ENCODE data around the gene SNX8. TPM values are rescaled to one million over a fixed set of nuclear protein-coding genes. Genes with fewer than 3 reads are reported as not detected.
"Not testable (repeated sequence)": the region's sequence is repeated elsewhere in the genome, so short reads cannot be mapped to it uniquely, and the experiment has no call there.

The SNX8 gene
- total RNA-seq, 1 experiment from 2014 or later: 139 TPM

DNA sequence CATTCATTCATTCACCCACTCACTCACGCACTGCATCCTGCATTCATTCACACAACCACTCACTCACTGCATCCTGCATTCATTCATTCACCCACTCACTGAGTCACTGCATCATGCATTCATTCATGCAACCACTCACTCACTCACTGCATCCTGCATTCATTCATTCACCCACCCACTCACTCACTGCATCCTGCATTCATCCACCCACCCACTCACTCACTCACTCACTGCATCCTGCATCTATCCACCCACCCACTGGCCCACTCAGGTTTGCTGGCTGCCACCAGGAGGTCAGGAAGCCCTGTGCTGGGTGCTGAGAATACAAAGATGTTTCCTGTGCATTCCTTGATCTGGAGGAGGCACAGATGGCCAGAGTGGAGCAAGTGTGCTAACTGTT lies 2.3 kb upstream of the SNX8 start:
- intact Hi-C loops (cut with micrococcal nuclease; ENCODE audit: unreplicated experiment): no loop called here

DNA sequence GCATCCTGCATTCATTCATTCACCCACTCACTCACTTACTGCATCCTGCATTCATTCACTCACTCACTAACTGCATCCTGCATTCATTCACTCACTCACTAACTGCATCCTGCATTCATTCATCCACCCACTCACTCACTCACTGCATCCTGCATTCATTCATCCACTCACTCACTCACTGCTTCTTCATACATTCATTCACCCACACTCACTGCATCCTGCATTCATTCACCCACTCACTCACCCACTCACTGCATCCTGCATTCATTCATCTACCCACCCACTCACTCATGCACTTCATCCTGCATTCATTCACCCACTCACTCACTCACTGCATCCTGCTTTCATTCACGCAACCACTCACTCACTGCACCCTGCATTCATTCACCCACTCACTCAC lies 1.5 kb upstream of the SNX8 start:
- no peak for DNase-seq (ENCODE audit: low read depth, low spot score)
- peaks cover 6% of the 10 kb centered on the region; the same call in 1 of the 2 replicates for H3K4me1 ChIP-seq (ENCODE audit: control insufficient read depth, insufficient read depth, low read length)
- ATAC-seq: no peak
- in situ Hi-C loops (cut with HindIII; ENCODE audit: low pct_unique_long_range_greater_than_20kb, low sequenced_read_pairs): no loop called here
- ChIA-PET CTCF (no interaction called here), POLR2A (no interaction called here)
- H3K36me3 ChIP-seq (ENCODE audit: control insufficient read depth, insufficient read depth, low read length): no peaks in the 10 kb centered on the region
- no peaks in the 10 kb centered on the region for H3K27me3 ChIP-seq (ENCODE audit: control insufficient read depth, insufficient read depth, low read length)
- no peak for TF ChIP-seq POLR2AphosphoS5 (IDR thresholded peaks at IDR 0.05; ENCODE audit: low read depth, low read length)
- no peak for TF ChIP-seq SIN3A (IDR thresholded peaks at IDR 0.05; ENCODE audit: borderline replicate concordance, insufficient read depth, low read depth, low read length)
- TF ChIP-seq, protein P1, sequence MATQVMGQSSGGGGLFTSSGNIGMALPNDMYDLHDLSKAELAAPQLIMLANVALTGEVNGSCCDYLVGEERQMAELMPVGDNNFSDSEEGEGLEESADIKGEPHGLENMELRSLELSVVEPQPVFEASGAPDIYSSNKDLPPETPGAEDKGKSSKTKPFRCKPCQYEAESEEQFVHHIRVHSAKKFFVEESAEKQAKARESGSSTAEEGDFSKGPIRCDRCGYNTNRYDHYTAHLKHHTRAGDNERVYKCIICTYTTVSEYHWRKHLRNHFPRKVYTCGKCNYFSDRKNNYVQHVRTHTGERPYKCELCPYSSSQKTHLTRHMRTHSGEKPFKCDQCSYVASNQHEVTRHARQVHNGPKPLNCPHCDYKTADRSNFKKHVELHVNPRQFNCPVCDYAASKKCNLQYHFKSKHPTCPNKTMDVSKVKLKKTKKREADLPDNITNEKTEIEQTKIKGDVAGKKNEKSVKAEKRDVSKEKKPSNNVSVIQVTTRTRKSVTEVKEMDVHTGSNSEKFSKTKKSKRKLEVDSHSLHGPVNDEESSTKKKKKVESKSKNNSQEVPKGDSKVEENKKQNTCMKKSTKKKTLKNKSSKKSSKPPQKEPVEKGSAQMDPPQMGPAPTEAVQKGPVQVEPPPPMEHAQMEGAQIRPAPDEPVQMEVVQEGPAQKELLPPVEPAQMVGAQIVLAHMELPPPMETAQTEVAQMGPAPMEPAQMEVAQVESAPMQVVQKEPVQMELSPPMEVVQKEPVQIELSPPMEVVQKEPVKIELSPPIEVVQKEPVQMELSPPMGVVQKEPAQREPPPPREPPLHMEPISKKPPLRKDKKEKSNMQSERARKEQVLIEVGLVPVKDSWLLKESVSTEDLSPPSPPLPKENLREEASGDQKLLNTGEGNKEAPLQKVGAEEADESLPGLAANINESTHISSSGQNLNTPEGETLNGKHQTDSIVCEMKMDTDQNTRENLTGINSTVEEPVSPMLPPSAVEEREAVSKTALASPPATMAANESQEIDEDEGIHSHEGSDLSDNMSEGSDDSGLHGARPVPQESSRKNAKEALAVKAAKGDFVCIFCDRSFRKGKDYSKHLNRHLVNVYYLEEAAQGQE (IDR thresholded peaks at IDR 0.05; ENCODE audit: insufficient read depth in 1 of 2, low read depth in 2 of 2, low read length in 1 of 2): no peak
- TF ChIP-seq, protein P2, sequence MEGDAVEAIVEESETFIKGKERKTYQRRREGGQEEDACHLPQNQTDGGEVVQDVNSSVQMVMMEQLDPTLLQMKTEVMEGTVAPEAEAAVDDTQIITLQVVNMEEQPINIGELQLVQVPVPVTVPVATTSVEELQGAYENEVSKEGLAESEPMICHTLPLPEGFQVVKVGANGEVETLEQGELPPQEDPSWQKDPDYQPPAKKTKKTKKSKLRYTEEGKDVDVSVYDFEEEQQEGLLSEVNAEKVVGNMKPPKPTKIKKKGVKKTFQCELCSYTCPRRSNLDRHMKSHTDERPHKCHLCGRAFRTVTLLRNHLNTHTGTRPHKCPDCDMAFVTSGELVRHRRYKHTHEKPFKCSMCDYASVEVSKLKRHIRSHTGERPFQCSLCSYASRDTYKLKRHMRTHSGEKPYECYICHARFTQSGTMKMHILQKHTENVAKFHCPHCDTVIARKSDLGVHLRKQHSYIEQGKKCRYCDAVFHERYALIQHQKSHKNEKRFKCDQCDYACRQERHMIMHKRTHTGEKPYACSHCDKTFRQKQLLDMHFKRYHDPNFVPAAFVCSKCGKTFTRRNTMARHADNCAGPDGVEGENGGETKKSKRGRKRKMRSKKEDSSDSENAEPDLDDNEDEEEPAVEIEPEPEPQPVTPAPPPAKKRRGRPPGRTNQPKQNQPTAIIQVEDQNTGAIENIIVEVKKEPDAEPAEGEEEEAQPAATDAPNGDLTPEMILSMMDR (IDR thresholded peaks at IDR 0.05): no peak
- TF ChIP-seq TCF7L2 (IDR thresholded peaks at IDR 0.05; ENCODE audit: low read depth, low read length): no peak
- no peaks in the 10 kb centered on the region for H3K9me3 ChIP-seq (ENCODE audit: control insufficient read depth, insufficient read depth, low read depth, low read length)
- no peak overlapping the region for H3K4me3 ChIP-seq (ENCODE audit: low read depth in 2 of 2, low read length in 2 of 2)
- no TSS peak for BruUV-seq (replicated peaks)
- intact Hi-C loops (cut with micrococcal nuclease; ENCODE audit: unreplicated experiment): no loop called here
- no peak overlapping the region for H3K27ac ChIP-seq (ENCODE audit: low read length)

More for the DNA sequence above, 2.3 kb upstream of the SNX8 start:
- no peak overlapping the region for H3K27ac ChIP-seq (ENCODE audit: low read length)
- no peaks in the 10 kb centered on the region for H3K9me3 ChIP-seq (ENCODE audit: control insufficient read depth, insufficient read depth, low read depth, low read length)
- TF ChIP-seq SIN3A (IDR thresholded peaks at IDR 0.05; ENCODE audit: borderline replicate concordance, insufficient read depth, low read depth, low read length) (no peak), TCF7L2 (IDR thresholded peaks at IDR 0.05; ENCODE audit: low read depth, low read length) (no peak)
- TF ChIP-seq, protein P2 (IDR thresholded peaks at IDR 0.05): no peak
- TF ChIP-seq, protein P1 (IDR thresholded peaks at IDR 0.05; ENCODE audit: insufficient read depth in 1 of 2, low read depth in 2 of 2, low read length in 1 of 2): no peak
- H3K4me3 ChIP-seq (ENCODE audit: low read depth in 2 of 2, low read length in 2 of 2): no peak overlapping the region
- H3K4me1 ChIP-seq (ENCODE audit: control insufficient read depth, insufficient read depth, low read length): peaks cover 6% of the 10 kb centered on the region; the same call in 1 of the 2 replicates
- in situ Hi-C loops (cut with HindIII; ENCODE audit: low pct_unique_long_range_greater_than_20kb, low sequenced_read_pairs): no loop called here
- ChIA-PET CTCF (no interaction called here), POLR2A (no interaction called here)
- ATAC-seq (no peak), DNase-seq (ENCODE audit: low read depth, low spot score) (no peak)
- no peaks in the 10 kb centered on the region for H3K27me3 ChIP-seq (ENCODE audit: control insufficient read depth, insufficient read depth, low read length)
- BruUV-seq (replicated peaks): no TSS peak
- no peaks in the 10 kb centered on the region for H3K36me3 ChIP-seq (ENCODE audit: control insufficient read depth, insufficient read depth, low read length)

DNA sequence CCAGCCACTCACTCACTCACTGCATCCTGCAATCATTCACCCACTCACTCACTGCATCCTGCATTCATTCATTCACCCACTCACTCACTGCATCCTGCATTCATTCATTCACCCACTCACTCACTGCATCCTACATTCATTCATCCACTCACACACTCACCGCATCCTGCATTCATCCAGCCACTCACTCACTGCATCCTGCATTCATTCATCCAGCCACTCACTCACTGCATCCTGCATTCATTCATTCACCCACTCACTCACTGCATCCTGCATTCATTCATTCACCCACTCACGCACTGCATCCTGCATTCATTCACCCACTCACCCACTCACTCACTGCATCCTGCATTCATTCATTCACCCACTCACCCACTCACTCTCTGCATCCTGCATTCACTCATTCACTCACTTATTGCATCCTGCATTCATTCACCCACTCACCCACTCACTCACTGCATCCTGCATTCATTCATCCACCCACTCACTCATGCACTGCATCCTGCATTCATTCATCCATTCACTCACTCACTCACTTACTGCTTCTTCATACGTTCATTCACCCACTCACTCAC lies 802 bp upstream of the SNX8 start:
- in situ Hi-C loops (cut with HindIII; ENCODE audit: low pct_unique_long_range_greater_than_20kb, low sequenced_read_pairs); H3K27me3 ChIP-seq (ENCODE audit: control insufficient read depth, insufficient read depth, low read length); H3K9me3 ChIP-seq (ENCODE audit: control insufficient read depth, insufficient read depth, low read depth, low read length); POLR2A ChIA-PET; ATAC-seq; DNase-seq (ENCODE audit: low read depth, low spot score); H3K4me1 ChIP-seq (ENCODE audit: control insufficient read depth, insufficient read depth, low read length); intact Hi-C loops (cut with micrococcal nuclease; ENCODE audit: unreplicated experiment); H3K36me3 ChIP-seq (ENCODE audit: control insufficient read depth, insufficient read depth, low read length); BruUV-seq (replicated peaks); CTCF ChIA-PET; H3K27ac ChIP-seq (ENCODE audit: low read length): not testable (repeated sequence)
- peak overlapping the region; percentile 70 to 75 for H3K4me3 ChIP-seq (ENCODE audit: low read depth in 2 of 2, low read length in 2 of 2)
